Large intestine (tissue), 3 donors: ENCODE measurements around the gene MED9. TPM values are rescaled to one million over a fixed set of nuclear protein-coding genes. Genes with fewer than 3 reads are reported as not detected.

Experiments
- DNase-seq, 2 donors: peaks; one replicate each; pipeline versions ENCODE4 v3.0.0 to v3.0.0-alpha.2; 2013
- H3K27ac ChIP-seq: one replicate; pipeline ENCODE4 v1.5.1; 2013; ENCODE audit warnings: low read length
- H3K27me3 ChIP-seq: 2 replicates; pipeline ENCODE4 v1.6.1; 2013; ENCODE audit warnings: low read length; ENCODE audit not compliant: control insufficient read depth, insufficient read depth
- H3K36me3 ChIP-seq: 2 replicates; pipeline ENCODE4 v1.6.1; 2013; ENCODE audit warnings: low read length; ENCODE audit not compliant: control insufficient read depth, insufficient read depth
- H3K4me1 ChIP-seq: one replicate; pipeline ENCODE4 v1.6.1; 2013; ENCODE audit warnings: low read length; ENCODE audit not compliant: control insufficient read depth, insufficient read depth
- H3K4me3 ChIP-seq: one replicate; pipeline ENCODE4 v1.5.1; 2013; ENCODE audit warnings: low read length
- H3K9me3 ChIP-seq: one replicate; pipeline ENCODE4 v1.6.1; 2013; ENCODE audit warnings: mild to moderate bottlenecking, low read depth, low read length, moderate library complexity; ENCODE audit not compliant: control insufficient read depth
- WGBS: methylation state at CpG from one replicate; pipeline ENCODE4 v1.1.5; 2013; ENCODE audit warnings: low lambda C conversion rate; ENCODE audit not compliant: insufficient coverage; 5-methylcytosine and 5-hydroxymethylcytosine counted together
- polyA plus RNA-seq: library from polyadenylated mRNA; unstranded; fragments of 120-200 nt; gene quantifications from one replicate; pipeline ENCODE4 v1.2.1, GENCODE V29; 2013

MED9 gene
- polyA plus RNA-seq, 1 donor, result 17.4 TPM

DNA sequence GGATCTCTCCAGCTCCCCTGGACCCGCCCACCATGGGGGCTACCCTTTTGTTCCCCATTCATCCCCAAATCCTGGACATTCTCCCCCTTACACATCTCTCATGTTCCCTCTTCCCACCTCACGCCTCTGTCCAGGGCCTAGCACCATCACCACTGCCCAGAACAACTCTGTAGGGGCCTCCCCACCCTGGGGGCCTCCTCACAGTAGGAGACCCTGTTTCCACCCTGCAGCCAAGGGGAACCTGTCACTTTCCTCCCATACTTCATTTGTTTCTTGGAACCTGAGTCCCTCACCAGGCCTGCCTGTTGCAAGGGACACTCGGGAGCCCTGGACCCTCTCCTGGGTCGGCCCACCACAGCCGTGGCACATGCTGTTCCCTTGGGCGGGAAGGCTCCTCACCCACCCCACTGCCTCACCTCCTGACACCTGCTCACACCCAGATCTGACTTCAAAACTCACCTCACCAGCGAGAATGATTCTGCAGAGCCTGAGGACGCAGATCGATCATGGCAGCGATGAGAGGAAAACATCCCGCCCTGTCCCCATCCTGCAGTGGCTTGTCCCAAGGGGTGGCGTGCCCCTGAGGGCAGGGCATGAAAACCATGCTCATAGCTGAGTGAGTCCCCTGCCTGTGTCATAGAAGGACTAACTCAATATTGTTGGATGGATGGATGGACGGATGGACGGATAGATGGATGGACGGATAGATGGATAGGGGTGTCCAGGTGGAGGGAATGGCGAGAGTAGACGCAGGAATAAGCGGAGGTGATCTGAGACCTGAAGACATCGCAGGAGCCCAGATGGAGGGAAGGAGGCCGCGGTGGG is 26.2 kb downstream of the MED9 start:
- DNase-seq, result no peak
- no peak overlapping the region for H3K27ac ChIP-seq
- no peaks in the 10 kb centered on the region for H3K36me3 ChIP-seq

DNA sequence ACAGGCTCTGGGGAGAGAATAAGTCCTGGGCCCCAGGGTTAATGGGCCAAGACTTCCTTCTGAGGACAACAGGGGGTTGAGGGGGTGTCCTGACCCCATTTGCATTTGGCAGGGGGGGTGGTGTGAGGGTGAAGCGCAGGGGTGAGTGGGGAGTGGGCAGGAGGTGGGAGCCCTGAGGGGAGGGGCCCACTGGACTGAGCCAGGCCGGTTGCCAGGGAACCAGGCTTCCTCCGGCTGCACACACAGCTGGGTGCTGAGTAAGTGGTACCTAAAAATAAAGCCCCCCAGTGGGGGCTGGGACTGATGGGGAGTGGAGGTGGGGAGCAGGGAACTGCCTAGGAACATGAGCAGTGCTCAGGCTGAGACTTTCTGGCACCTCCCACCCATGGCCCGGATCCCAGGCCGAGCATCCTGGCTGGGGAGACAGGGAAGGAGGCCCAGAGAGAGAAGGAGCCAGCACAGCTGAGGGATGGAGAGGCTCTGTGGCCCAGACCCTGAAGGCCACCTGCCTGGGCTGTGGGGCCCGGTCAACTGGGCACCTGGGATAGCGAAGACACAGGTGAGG is 26.8 kb downstream of the MED9 start:
- Histone ChIP-seq H3K9me3 (no peaks in the 10 kb centered on the region), H3K4me1 (no peaks in the 10 kb centered on the region), H3K36me3 (no peaks in the 10 kb centered on the region), H3K27me3 (no peaks in the 10 kb centered on the region), H3K4me3 (no peak overlapping the region), H3K27ac (no peak overlapping the region)
- DNase-seq, result no peak
- no CpG with 5 or more reads among the region's 7 CpGs for WGBS

More for the DNA sequence above, 26.2 kb downstream of the MED9 start:
- 100% methylated on average over 1 of the region's 21 CpGs for WGBS
- no peaks in the 10 kb centered on the region for H3K27me3 ChIP-seq
- H3K9me3 ChIP-seq, result no peaks in the 10 kb centered on the region
- H3K4me3 ChIP-seq, result no peak overlapping the region
- H3K4me1 ChIP-seq, result no peaks in the 10 kb centered on the region

DNA sequence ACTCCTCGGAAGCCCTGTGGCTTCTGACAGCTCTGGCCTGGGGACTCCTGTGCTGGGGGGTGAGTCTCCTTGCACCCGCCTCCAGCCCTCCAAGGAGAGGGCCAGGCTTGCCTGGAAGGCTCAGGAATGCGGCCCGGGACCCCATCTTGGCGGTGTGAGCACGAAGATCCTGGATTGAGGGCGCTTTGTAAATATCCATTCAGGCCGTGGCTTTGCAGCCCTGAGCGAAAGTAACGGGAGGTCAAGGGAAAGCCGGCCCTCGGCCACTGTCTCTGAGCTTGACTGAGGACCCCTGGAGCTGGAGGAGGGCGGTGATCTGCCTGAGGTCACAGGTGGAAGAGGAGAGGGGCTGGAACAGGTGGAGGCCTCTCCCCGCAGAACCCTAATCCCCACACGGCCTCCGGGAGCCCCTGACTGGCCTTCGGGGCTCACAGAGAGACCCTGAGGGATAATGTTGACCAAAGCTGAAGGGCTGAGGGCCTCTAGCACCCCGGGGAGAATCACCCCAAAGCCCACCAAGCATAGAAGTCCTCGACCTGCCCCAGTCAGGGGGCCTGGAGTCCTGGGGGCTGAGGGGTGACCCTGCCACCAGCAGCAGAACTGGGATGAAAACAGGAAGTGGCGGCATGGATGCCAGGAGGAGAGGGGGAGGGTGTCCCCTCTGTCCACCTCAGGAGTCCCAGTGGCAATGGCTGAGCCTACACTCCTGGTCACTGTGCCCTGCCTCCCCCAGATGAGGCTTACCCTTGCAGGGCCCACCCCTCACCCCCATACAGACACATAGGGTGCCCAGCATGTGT is 27.7 kb downstream of the MED9 start:
- Histone ChIP-seq H3K4me3 (no peak overlapping the region), H3K36me3 (no peaks in the 10 kb centered on the region)

DNA sequence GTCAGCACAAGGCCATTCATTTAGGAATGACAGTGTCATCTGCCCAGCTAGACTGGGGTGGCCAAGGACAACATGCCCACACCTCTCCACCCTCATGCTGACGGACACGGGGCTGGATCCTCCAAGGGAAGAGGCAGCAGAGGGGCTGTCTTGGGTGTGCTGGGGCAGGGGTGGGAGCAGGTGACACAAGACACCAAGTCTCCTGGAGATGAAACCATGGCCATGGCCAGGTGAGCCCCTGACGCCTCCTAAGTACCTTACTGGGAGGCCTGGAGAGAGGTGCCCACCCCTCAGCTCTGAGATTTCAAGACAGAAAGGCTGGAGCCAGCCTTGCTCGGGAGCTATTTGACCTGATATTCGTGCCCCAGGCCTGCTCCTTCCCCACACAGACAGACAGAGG is 28.4 kb downstream of the MED9 start:
- Histone ChIP-seq H3K9me3 (no peaks in the 10 kb centered on the region), H3K36me3 (no peaks in the 10 kb centered on the region), H3K4me3 (no peak overlapping the region), H3K27ac (no peak overlapping the region), H3K4me1 (no peaks in the 10 kb centered on the region), H3K27me3 (no peaks in the 10 kb centered on the region)
- DNase-seq, result no peak
- no CpG with 5 or more reads among the region's 5 CpGs for WGBS

More for the DNA sequence above, 27.7 kb downstream of the MED9 start:
- WGBS, result no CpG with 5 or more reads among the region's 20 CpGs
- H3K27ac ChIP-seq, result no peak overlapping the region
- H3K27me3 ChIP-seq, result no peaks in the 10 kb centered on the region
- H3K4me1 ChIP-seq, result no peaks in the 10 kb centered on the region
- no peak for DNase-seq
- H3K9me3 ChIP-seq, result no peaks in the 10 kb centered on the region

DNA sequence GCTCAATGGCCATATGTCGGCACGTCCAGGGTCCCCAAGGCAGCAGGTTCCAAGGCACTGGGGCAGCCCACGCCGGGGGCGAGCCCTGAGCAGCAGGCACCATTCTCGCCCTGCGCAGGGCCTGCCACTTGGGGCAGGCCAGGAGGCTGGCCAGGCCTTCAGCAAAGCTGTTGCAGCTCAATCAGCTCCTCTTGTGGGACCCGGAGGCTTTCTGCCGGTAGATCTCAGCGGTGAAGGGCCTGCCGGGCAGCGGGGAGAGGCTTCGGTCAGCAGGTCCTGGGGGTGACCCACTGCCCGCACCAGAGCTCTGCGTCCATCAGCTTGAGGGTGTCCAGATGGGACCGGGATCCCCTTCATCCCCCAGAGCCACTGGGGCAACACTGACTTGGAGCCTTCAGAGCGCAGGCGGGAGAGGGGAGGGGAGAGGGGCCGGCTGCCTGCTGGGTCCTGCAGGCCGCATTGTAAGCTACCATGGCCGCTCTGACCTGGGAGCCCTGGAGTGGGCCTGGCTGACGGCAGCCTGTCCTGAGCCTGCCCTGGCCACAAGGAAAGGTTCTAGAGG is 28.9 kb downstream of the MED9 start:
- no CpG with 5 or more reads among the region's 22 CpGs for WGBS
- DNase-seq, result no peak
- Histone ChIP-seq H3K4me3 (no peak overlapping the region), H3K27ac (no peak overlapping the region), H3K36me3 (no peaks in the 10 kb centered on the region), H3K9me3 (no peaks in the 10 kb centered on the region), H3K4me1 (no peaks in the 10 kb centered on the region), H3K27me3 (no peaks in the 10 kb centered on the region)

DNA sequence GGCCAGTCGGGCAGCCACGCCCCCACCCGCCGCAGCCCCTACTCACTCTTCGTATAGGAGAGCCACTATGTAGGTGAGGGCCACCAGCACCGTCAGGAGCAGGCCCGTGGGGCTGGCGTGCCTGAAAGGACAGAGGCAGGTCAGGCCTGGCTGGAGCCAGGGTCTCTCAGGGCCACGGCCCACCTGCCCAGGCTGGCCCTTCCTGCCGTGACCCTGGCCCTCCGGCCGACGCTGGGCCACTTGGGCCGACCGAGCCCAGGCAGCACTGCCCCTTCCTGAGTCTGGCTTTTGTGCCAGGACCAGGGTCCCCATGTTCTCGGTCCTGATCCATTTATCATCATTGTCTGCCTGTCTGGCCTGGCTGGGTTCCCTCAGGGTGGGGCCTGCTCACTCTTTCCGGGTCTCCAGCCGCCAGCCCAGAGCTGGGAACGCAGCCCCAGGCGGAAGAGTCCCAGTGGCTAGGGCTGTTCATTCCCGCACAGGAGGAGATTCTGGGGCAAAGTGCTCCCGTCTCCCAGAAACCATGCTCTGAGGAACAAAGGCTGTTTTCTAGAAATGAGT is 29.5 kb downstream of the MED9 start:
- WGBS, result no CpG with 5 or more reads among the region's 22 CpGs

DNA sequence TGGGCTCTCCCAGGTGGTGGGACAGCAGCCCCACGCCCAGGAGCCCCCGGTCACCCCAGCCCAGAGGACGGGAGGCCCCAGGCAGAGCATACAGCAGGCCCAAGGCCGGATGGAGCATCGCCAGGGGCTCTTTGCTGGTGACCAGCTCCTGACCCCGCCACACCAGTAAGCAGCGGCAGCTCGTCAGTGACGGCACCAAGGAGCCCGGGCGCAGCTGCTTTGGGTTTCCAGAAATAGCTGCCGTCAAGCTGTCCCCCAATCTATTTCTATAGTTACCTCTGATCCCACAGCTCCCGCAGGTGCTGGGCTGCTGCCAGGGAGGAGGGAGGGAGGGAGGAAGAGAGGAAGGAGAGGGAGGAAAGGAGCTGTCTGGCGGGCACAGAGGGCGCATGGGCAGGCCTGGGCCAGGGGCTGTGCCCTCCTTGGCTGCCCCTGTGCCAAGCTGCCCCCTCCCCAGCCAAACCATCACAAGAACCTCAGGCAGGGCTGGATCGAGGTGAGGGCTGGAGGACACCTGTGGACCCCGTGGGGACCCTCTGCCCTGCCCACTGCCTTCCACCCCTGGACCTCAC is 30.2 kb downstream of the MED9 start:
- Histone ChIP-seq H3K4me3 (no peak overlapping the region), H3K4me1 (no peaks in the 10 kb centered on the region), H3K9me3 (no peaks in the 10 kb centered on the region), H3K27ac (no peak overlapping the region), H3K27me3 (no peaks in the 10 kb centered on the region), H3K36me3 (no peaks in the 10 kb centered on the region)
- WGBS, result no CpG with 5 or more reads among the region's 17 CpGs
- peak in 1 of 2 donors; percentile 33 for DNase-seq

More for the DNA sequence above, 29.5 kb downstream of the MED9 start:
- Histone ChIP-seq H3K4me1 (no peaks in the 10 kb centered on the region), H3K36me3 (no peaks in the 10 kb centered on the region), H3K27me3 (no peaks in the 10 kb centered on the region), H3K4me3 (no peak overlapping the region), H3K27ac (no peak overlapping the region), H3K9me3 (no peaks in the 10 kb centered on the region)
- no peak for DNase-seq

DNA sequence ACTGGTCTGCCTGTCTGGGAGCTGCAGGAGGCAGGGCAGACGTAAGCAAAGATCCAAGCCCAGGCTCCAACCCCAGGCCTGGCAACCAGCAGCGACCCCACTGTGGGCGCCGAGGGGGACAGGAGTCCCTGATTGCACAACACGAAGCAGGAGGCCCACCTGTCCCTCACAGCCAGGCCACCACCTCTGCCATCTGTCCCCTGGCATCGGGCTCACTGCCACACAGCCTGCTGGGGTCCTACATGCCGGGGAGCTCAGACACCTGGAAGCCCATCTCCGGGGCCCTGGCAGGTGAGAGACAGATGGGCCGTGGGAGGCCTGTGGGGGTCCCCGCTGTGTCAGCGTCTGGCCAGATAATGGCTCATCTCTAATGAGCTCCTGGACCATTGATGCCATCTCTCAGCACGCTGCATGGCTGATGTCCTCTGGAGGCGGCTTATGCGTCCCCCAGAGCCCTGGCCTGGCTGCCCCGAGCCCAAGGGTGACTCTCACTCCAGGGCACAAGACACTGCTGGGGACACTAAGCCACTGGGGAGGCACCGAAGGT is 30.7 kb downstream of the MED9 start:
- Histone ChIP-seq H3K9me3 (no peaks in the 10 kb centered on the region), H3K36me3 (no peaks in the 10 kb centered on the region), H3K27ac (no peak overlapping the region), H3K27me3 (no peaks in the 10 kb centered on the region), H3K4me1 (no peaks in the 10 kb centered on the region), H3K4me3 (no peak overlapping the region)
- DNase-seq, result no peak
- WGBS, result no CpG with 5 or more reads among the region's 16 CpGs

DNA sequence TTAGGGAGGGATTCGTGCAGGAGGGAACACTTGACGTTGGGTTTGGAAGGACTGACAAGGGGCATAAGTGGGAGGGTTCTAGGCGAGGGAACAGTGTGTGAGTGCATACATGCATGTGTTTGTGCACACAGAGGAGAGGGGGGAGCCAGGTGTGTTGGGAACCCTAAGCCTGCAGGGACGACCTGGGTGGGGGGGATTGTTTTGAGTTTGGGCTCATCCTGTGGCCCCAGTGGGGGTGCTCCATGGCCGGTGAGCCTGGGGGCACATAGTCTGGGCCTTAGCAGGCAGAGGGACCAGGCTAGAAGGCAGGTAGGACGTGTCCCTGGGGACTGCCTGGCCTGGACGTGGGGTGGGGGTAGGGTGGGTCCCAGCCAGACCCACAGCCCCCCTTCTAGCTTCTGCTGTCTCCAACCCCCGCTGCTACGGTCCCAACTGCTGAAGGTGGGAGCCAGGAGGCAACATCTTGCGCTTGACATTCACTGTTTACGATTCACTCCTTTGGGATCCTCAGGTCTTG is 31.3 kb downstream of the MED9 start:
- H3K4me3 ChIP-seq, result no peak overlapping the region
- H3K27ac ChIP-seq, result no peak overlapping the region
- no CpG with 5 or more reads among the region's 11 CpGs for WGBS
- H3K36me3 ChIP-seq, result no peaks in the 10 kb centered on the region
- DNase-seq, result no peak
- H3K9me3 ChIP-seq, result no peaks in the 10 kb centered on the region
- no peaks in the 10 kb centered on the region for H3K27me3 ChIP-seq
- H3K4me1 ChIP-seq, result no peaks in the 10 kb centered on the region
